ENCODE results near the gene DMKN.

DNA sequence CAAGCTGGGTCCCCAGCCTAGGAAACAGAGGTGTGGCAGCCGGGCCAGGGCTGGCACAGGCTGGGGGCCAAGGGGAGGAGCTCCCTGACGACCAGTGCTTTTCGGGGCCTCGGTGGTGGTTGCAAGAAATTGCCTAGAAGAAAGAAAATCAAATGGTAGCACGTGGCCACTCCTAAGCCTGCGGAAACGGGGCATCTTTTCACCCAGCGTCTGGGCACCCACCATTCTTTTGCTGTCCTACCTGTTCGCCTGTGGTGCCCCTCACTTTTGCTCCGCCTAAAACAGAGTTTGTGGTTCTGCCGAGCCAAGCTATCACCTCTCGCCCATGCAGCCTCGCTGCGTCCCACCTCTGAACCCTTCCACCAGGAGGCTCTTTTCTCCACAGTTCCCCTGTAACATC lies 16.0 kb downstream of the DMKN start:
- TF ChIP-seq, protein P1, sequence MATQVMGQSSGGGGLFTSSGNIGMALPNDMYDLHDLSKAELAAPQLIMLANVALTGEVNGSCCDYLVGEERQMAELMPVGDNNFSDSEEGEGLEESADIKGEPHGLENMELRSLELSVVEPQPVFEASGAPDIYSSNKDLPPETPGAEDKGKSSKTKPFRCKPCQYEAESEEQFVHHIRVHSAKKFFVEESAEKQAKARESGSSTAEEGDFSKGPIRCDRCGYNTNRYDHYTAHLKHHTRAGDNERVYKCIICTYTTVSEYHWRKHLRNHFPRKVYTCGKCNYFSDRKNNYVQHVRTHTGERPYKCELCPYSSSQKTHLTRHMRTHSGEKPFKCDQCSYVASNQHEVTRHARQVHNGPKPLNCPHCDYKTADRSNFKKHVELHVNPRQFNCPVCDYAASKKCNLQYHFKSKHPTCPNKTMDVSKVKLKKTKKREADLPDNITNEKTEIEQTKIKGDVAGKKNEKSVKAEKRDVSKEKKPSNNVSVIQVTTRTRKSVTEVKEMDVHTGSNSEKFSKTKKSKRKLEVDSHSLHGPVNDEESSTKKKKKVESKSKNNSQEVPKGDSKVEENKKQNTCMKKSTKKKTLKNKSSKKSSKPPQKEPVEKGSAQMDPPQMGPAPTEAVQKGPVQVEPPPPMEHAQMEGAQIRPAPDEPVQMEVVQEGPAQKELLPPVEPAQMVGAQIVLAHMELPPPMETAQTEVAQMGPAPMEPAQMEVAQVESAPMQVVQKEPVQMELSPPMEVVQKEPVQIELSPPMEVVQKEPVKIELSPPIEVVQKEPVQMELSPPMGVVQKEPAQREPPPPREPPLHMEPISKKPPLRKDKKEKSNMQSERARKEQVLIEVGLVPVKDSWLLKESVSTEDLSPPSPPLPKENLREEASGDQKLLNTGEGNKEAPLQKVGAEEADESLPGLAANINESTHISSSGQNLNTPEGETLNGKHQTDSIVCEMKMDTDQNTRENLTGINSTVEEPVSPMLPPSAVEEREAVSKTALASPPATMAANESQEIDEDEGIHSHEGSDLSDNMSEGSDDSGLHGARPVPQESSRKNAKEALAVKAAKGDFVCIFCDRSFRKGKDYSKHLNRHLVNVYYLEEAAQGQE (IDR thresholded peaks at IDR 0.05): no peak
- TF ChIP-seq RAD21 (IDR thresholded peaks at IDR 0.05) (no peak), RXRA (IDR thresholded peaks at IDR 0.05) (no peak)
- TF ChIP-seq, protein P2, sequence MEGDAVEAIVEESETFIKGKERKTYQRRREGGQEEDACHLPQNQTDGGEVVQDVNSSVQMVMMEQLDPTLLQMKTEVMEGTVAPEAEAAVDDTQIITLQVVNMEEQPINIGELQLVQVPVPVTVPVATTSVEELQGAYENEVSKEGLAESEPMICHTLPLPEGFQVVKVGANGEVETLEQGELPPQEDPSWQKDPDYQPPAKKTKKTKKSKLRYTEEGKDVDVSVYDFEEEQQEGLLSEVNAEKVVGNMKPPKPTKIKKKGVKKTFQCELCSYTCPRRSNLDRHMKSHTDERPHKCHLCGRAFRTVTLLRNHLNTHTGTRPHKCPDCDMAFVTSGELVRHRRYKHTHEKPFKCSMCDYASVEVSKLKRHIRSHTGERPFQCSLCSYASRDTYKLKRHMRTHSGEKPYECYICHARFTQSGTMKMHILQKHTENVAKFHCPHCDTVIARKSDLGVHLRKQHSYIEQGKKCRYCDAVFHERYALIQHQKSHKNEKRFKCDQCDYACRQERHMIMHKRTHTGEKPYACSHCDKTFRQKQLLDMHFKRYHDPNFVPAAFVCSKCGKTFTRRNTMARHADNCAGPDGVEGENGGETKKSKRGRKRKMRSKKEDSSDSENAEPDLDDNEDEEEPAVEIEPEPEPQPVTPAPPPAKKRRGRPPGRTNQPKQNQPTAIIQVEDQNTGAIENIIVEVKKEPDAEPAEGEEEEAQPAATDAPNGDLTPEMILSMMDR (IDR thresholded peaks at IDR 0.05; ENCODE audit: low read depth, low read length, missing input control): no peak
- TF ChIP-seq, protein P3, sequence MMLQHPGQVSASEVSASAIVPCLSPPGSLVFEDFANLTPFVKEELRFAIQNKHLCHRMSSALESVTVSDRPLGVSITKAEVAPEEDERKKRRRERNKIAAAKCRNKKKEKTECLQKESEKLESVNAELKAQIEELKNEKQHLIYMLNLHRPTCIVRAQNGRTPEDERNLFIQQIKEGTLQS (IDR thresholded peaks at IDR 0.05): no peak
